K562 (cell line): ENCODE results near the gene RPRML. TPM values are rescaled to one million over a fixed set of nuclear protein-coding genes. Genes with fewer than 3 reads are reported as not detected.

Experiments
- ATAC-seq: fragments of 200-7000 bp; cut with Tn5 transposase; 3 replicates; pipeline ENCODE4 v1.9.1; 2020; ENCODE audit warnings: moderate library complexity
- BruUV-seq: library from RNA; stranded (reverse); fragments of 400-500 nt; replicated peaks from 2 replicates; lab custom pipeline; 2021; lab: Mats Ljungman, UMichigan
- CTCF ChIA-PET: fragments of 300-600 bp; formaldehyde crosslinking; extraction: SDS; loops from one replicate; lab custom pipeline; 2021; ENCODE audit warnings: low intra/inter-chr PET ratio; lab: Yijun Ruan, JAX
- POLR2A ChIA-PET: fragments of 300-600, 350-650 bp; sonication (Branson Sonifier 250); formaldehyde crosslinking; extraction: SDS; loops from one replicate; lab custom pipeline; 2021; ENCODE audit warnings: antibody characterized with exemption, inconsistent platforms; lab: Yijun Ruan, JAX
- DNase-seq, 4 experiments: peaks; one replicate each; pipeline versions ENCODE4 v3.0.0 to v3.0.0-alpha.2; 2011 to 2018; ENCODE audit warnings: low spot score in 3 of 4, mixed read lengths in 3 of 4; ENCODE audit errors: extremely low read depth in 1 of 4
- FAIRE-seq: peaks from 2 replicates; lab custom pipeline; 2011; peaks lifted over from hg19 to GRCh38; lab: Jason Lieb, UNC
- H2AFZ ChIP-seq: 2 replicates; pipeline ENCODE4 v1.6.0; 2011; ENCODE audit warnings: low read depth, low read length, control low read depth, inconsistent platforms
- H3K27ac ChIP-seq: fragments of 200-600 bp; 3 replicates; pipeline ENCODE4 v1.8.0; 2011; ENCODE audit warnings: low read depth, mild to moderate bottlenecking, control low read depth, inconsistent platforms, low read length, moderate library complexity, mixed read lengths; ENCODE audit errors: extremely low read depth
- H3K27me3 ChIP-seq, 2 experiments: fragments of 300-600 bp in 1 of 2; 2 replicates in 1 of 2; 3 replicates in 1 of 2; pipeline versions ENCODE4 v1.6.0 to v1.8.0; 2011; ENCODE audit warnings: inconsistent platforms in 2 of 2, low read length in 2 of 2, mild to moderate bottlenecking in 1 of 2, mixed read lengths in 1 of 2, moderate library complexity in 1 of 2; ENCODE audit not compliant: control insufficient read depth in 2 of 2, insufficient read depth in 2 of 2
- H3K36me3 ChIP-seq: fragments of 300-600 bp; 3 replicates; pipeline ENCODE4 v1.8.0; 2011; ENCODE audit warnings: mild to moderate bottlenecking, low read length, inconsistent platforms; ENCODE audit not compliant: control insufficient read depth, insufficient read depth
- H3K4me1 ChIP-seq, 2 experiments: fragments of 200-600 bp in 1 of 2; replicated peaks in 1 of 2; 2 replicates in 1 of 2; 3 replicates in 1 of 2; pipeline versions ENCODE4 v1.5.1 to v1.8.0; 2011; ENCODE audit warnings: inconsistent platforms in 2 of 2, low read length in 2 of 2, mild to moderate bottlenecking in 1 of 2, mixed read lengths in 1 of 2, moderate library complexity in 1 of 2; ENCODE audit not compliant: control insufficient read depth in 2 of 2, insufficient read depth in 2 of 2
- H3K4me2 ChIP-seq: 2 replicates; pipeline ENCODE4 v1.6.1; 2011; ENCODE audit warnings: low read length, control low read depth, inconsistent platforms, mixed read lengths; ENCODE audit not compliant: insufficient read depth
- H3K4me3 ChIP-seq: fragments of 200-600 bp; sonication (generic), shearing (Covaris generic); 2 replicates; pipeline ENCODE4 v1.5.1; 2016; ENCODE audit warnings: control low read depth, inconsistent platforms
- H3K79me2 ChIP-seq: fragments of 200-600 bp; 3 replicates; pipeline ENCODE4 v1.8.0; 2011; ENCODE audit warnings: low read length, inconsistent platforms; ENCODE audit not compliant: control insufficient read depth, insufficient read depth
- H3K9ac ChIP-seq, 2 experiments: 2 replicates each; pipeline versions ENCODE4 v1.6.0 to v1.6.1; 2011; ENCODE audit warnings: low read depth in 2 of 2, low read length in 2 of 2, control low read depth in 1 of 2, inconsistent platforms in 1 of 2, mild to moderate bottlenecking in 1 of 2, mixed read lengths in 1 of 2; ENCODE audit not compliant: insufficient read depth in 1 of 2
- H3K9me1 ChIP-seq: one replicate; pipeline ENCODE4 v1.6.0; 2011; ENCODE audit warnings: inconsistent platforms, mild to moderate bottlenecking, low read length, moderate library complexity; ENCODE audit not compliant: control insufficient read depth, insufficient read depth
- H3K9me3 ChIP-seq: replicated peaks from 2 replicates; pipeline ENCODE4 v1.5.1; 2011; ENCODE audit warnings: low read depth, low read length, inconsistent platforms; ENCODE audit not compliant: control insufficient read depth, insufficient read depth
- H4K20me1 ChIP-seq: replicated peaks from 2 replicates; pipeline ENCODE4 v1.6.1; 2011; ENCODE audit warnings: low read length, inconsistent platforms, mixed read lengths; ENCODE audit not compliant: control insufficient read depth, insufficient read depth
- CHD4 ChIP-seq: fragments of 200-600 bp; sonication (generic); IDR thresholded peaks from 3 replicates; pipeline ENCODE4 v1.6.1; 2012; ENCODE audit warnings: low read depth, mild to moderate bottlenecking, mixed read lengths, low read length, inconsistent platforms; ENCODE audit not compliant: insufficient read depth, insufficient replicate concordance, poor library complexity, severe bottlenecking
- DNMT1 ChIP-seq: fragments of 450-650 bp; IDR thresholded peaks from 2 replicates; pipeline ENCODE4 v1.6.1; 2016; ENCODE audit warnings: antibody characterized with exemption, mild to moderate bottlenecking
- FOXK2 ChIP-seq, 2 experiments: fragments of 450-650 bp; IDR thresholded peaks in 1 of 2; conservative IDR thresholded peaks in 1 of 2; 2 replicates each; pipeline ENCODE4 v1.6.1; 2016; ENCODE audit warnings: low read depth in 2 of 2, mild to moderate bottlenecking in 1 of 2
- KLF16 ChIP-seq: IDR thresholded peaks from 2 replicates; pipeline ENCODE4 v1.6.1; 2016; ENCODE audit warnings: antibody characterized with exemption
- SAFB2 ChIP-seq: fragments of 200-400 bp; formaldehyde crosslinking; IDR thresholded peaks from 2 replicates; pipeline ENCODE4 v1.6.1; 2018; ENCODE audit warnings: borderline replicate concordance, low read length, low read depth, moderate library complexity; ENCODE audit not compliant: severe bottlenecking
- SRSF1 ChIP-seq: fragments of 200-400 bp; formaldehyde crosslinking; IDR thresholded peaks from 2 replicates; pipeline ENCODE4 v1.6.1; 2017; ENCODE audit warnings: mild to moderate bottlenecking, low read depth, low read length, moderate library complexity
- ZNF282 ChIP-seq: sonication (generic); formaldehyde crosslinking; IDR thresholded peaks from 2 replicates; pipeline ENCODE4 v1.8.1; 2023; ENCODE audit warnings: missing genetic modification reagents
- ZNF785 ChIP-seq: fragments of 250-450 bp; sonication (Bioruptor Pico); IDR thresholded peaks from 2 replicates; pipeline ENCODE4 v1.4.0; 2020; ENCODE audit warnings: mild to moderate bottlenecking
- WGBS: fragments of 100-300 bp; shearing (Covaris generic); methylation state at CpG from one replicate; pipeline ENCODE4 v1.1.6; 2016; ENCODE audit warnings: low coverage, mixed read lengths; ENCODE audit not compliant: insufficient coverage; ENCODE audit errors: missing lambda C conversion rate; 5-methylcytosine and 5-hydroxymethylcytosine counted together
- in situ Hi-C: fragments of 300-500 bp; cut with MboI; formaldehyde crosslinking; loops from 4 replicates; pipeline ENCODE4 v1.15.0; 2018; ENCODE audit warnings: inconsistent platforms, mixed read lengths
- intact Hi-C: fragments of 100-400 bp; cut with micrococcal nuclease; formaldehyde crosslinking; loops from 2 replicates; pipeline ENCODE4 v1.14.2; 2022
- polyA plus RNA-seq, 8 experiments: library from polyadenylated mRNA; depleted of rRNA in 4 of 8; stranded (reverse) in 5 of 8; unstranded in 3 of 8; fragments of >200 nt; fragmentation: Nextera tagmentation in 2 of 8; fragmentation: Illumina TruSeq in 1 of 8; extraction: Ambion mirVana in 2 of 8; extraction: Trizol in 1 of 8; gene quantifications; 2 replicates each; pipeline versions ENCODE4 v1.2.1 to v1.2.3, GENCODE V29; 2011 to 2014; ENCODE audit warnings: inconsistent platforms in 1 of 8, missing spikeins in 1 of 8
- total RNA-seq, 7 experiments: library from RNA; depleted of rRNA in 6 of 7; stranded (reverse); fragments of >200 nt in 6 of 7; fragmentation: Illumina TruSeq in 2 of 7; extraction: Trizol in 2 of 7; gene quantifications; 2 replicates each; pipeline versions ENCODE4 v1.2.1 to v1.2.3, GENCODE V29; 2011 to 2021; ENCODE audit warnings: low replicate concordance in 1 of 7
- TF ChIP-seq, protein P1 (sequence below): fragments of 250-450 bp; sonication (Bioruptor Pico); IDR thresholded peaks from 2 replicates; pipeline ENCODE4 v1.8.0; 2021; ENCODE audit warnings: mild to moderate bottlenecking, moderate library complexity
- TF ChIP-seq, protein P2 (sequence below): fragments of 450-650 bp; conservative IDR thresholded peaks from 2 replicates; pipeline ENCODE4 v1.6.1; 2016; ENCODE audit warnings: missing genetic modification characterization, low read depth, mild to moderate bottlenecking, missing compliant biosample characterization, moderate library complexity
- TF ChIP-seq, protein P3 (sequence below), 2 experiments: fragments of 450-650 bp; formaldehyde crosslinking in 1 of 2; IDR thresholded peaks; 2 replicates each; pipeline versions ENCODE4 v1.4.0 to v1.6.1; 2014 to 2020; ENCODE audit warnings: mild to moderate bottlenecking in 2 of 2, borderline replicate concordance in 1 of 2, low read depth in 1 of 2

The RPRML gene
- total and polyA plus RNA-seq, 9 of the 15 experiments (the other 6 are each of a cell fraction or from before 2014, with no cell fraction given) = not detected

DNA sequence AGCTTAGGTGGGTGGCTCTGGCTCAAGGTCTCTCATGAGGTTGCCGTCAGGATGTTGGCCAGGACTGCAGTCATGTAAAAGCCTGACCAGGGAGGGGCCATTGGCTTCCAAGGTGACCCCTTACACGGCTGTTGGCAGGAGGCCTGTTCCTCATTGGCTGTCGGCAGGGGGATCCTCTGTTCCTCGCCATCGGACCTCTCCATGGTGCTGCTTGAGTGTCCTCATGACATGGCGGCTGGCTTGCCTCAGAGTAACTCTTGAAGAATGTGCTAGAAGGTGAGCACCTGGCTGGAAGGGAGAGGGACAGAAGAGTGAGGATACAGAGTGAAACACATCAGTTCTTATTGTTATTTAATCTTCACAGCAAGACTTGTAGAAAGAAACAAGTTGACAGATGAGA lies 4.7 kb upstream of the RPRML start:
- H3K9me3 ChIP-seq = no peaks in the 10 kb centered on the region
- no TSS peak for BruUV-seq
- intact Hi-C loops = no loop called here
- H3K36me3 ChIP-seq = no peaks in the 10 kb centered on the region
- in situ Hi-C loops = loop anchor here (25.0 kb wide), 1 partner anchor 629 kb away; no protein-coding TSS in a partner anchor
- peaks cover 0 to 8% of the 10 kb centered on the region in 2 experiments; a peak in 2 of 5 replicates for H3K4me1 ChIP-seq
- H4K20me1 ChIP-seq = peaks cover 4% of the 10 kb centered on the region; the same call in 1 of the 2 replicates
- no peak overlapping the region for H3K27ac ChIP-seq
- H2AFZ ChIP-seq = no peak overlapping the region
- CTCF ChIA-PET = no interaction called here
- peaks cover 27 to 50% of the 10 kb centered on the region in 2 experiments for H3K27me3 ChIP-seq
- peak; percentile 61; the same call in 2 of the 3 replicates for ATAC-seq
- no peaks in the 10 kb centered on the region for H3K9me1 ChIP-seq
- no peak overlapping the region for H3K4me2 ChIP-seq
- no peak for FAIRE-seq
- POLR2A ChIA-PET = interaction anchor here (0.6 to 1.4 kb wide), 3 partner anchors 13 to 78 kb away, joined by 3 to 5 read pairs (median 3); no protein-coding TSS in a partner anchor
- H3K9ac ChIP-seq = no peak overlapping the region
- H3K4me3 ChIP-seq = no peak overlapping the region
- no peaks in the 10 kb centered on the region for H3K79me2 ChIP-seq
- DNase-seq = peak in 3 of 4 experiments; percentile 18 to 47 (median 34)
- 4% methylated on average over 6 of the region's 6 CpGs for WGBS
- TF ChIP-seq SRSF1 (no peak), FOXK2 (conservative IDR thresholded peaks at IDR 0.05 in 1 of 2, IDR thresholded peaks at IDR 0.05 in 1 of 2; ENCODE audit: low read depth in 2 of 2) (no peak), ZNF785 (no peak), ZNF282 (CRISPR knock-in tag) (no peak), SAFB2 (no peak), KLF16 (no peak), DNMT1 (no peak), CHD4 (no peak)
- TF ChIP-seq, protein P1, sequence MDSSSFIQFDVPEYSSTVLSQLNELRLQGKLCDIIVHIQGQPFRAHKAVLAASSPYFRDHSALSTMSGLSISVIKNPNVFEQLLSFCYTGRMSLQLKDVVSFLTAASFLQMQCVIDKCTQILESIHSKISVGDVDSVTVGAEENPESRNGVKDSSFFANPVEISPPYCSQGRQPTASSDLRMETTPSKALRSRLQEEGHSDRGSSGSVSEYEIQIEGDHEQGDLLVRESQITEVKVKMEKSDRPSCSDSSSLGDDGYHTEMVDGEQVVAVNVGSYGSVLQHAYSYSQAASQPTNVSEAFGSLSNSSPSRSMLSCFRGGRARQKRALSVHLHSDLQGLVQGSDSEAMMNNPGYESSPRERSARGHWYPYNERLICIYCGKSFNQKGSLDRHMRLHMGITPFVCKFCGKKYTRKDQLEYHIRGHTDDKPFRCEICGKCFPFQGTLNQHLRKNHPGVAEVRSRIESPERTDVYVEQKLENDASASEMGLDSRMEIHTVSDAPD (CRISPR knock-in tag) = no peak
- TF ChIP-seq, protein P2, sequence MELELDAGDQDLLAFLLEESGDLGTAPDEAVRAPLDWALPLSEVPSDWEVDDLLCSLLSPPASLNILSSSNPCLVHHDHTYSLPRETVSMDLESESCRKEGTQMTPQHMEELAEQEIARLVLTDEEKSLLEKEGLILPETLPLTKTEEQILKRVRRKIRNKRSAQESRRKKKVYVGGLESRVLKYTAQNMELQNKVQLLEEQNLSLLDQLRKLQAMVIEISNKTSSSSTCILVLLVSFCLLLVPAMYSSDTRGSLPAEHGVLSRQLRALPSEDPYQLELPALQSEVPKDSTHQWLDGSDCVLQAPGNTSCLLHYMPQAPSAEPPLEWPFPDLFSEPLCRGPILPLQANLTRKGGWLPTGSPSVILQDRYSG = no peak
- TF ChIP-seq, protein P3, sequence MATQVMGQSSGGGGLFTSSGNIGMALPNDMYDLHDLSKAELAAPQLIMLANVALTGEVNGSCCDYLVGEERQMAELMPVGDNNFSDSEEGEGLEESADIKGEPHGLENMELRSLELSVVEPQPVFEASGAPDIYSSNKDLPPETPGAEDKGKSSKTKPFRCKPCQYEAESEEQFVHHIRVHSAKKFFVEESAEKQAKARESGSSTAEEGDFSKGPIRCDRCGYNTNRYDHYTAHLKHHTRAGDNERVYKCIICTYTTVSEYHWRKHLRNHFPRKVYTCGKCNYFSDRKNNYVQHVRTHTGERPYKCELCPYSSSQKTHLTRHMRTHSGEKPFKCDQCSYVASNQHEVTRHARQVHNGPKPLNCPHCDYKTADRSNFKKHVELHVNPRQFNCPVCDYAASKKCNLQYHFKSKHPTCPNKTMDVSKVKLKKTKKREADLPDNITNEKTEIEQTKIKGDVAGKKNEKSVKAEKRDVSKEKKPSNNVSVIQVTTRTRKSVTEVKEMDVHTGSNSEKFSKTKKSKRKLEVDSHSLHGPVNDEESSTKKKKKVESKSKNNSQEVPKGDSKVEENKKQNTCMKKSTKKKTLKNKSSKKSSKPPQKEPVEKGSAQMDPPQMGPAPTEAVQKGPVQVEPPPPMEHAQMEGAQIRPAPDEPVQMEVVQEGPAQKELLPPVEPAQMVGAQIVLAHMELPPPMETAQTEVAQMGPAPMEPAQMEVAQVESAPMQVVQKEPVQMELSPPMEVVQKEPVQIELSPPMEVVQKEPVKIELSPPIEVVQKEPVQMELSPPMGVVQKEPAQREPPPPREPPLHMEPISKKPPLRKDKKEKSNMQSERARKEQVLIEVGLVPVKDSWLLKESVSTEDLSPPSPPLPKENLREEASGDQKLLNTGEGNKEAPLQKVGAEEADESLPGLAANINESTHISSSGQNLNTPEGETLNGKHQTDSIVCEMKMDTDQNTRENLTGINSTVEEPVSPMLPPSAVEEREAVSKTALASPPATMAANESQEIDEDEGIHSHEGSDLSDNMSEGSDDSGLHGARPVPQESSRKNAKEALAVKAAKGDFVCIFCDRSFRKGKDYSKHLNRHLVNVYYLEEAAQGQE (IDR thresholded peaks at IDR 0.05; ENCODE audit: borderline replicate concordance) = peak; percentile 92
- TF ChIP-seq, protein P3 (CRISPR knock-in tag; IDR thresholded peaks at IDR 0.05; ENCODE audit: low read depth) = no peak
